Right lobe of liver (tissue), 4 donors: ENCODE results near the gene EEF1AKMT3.

ENCODE experiments used
- CTCF ChIP-seq, 4 donors: fragments of 200-600 bp in 3 of 4; fragments of 450-650 bp in 1 of 4; IDR thresholded peaks; one replicate each; pipeline versions ENCODE4 v1.5.1 to v1.8.0; 2016 to 2022; ENCODE audit warnings: antibody characterized with exemption in 4 of 4, mild to moderate bottlenecking in 2 of 4
- POLR2A ChIP-seq: fragments of 450-650 bp; IDR thresholded peaks from one replicate; pipeline ENCODE4 v1.6.1; 2017; ENCODE audit warnings: antibody characterized with exemption, mild to moderate bottlenecking
- donor health status: DM: no; HTN: no; CAD: no.
- donor health status: DM: no; HTN: no; CAD: no.
- donor health status: DM: no; HTN: yes; CAD: no.

GRCh38 chr12:57760347-57760982 lies 11.9 kb upstream of the EEF1AKMT3 start:
- TF ChIP-seq CTCF (IDR thresholded peaks at IDR 0.05) (no peak), POLR2A (no peak)
